Measurements from ENCODE around the gene JADE2.

DNA sequence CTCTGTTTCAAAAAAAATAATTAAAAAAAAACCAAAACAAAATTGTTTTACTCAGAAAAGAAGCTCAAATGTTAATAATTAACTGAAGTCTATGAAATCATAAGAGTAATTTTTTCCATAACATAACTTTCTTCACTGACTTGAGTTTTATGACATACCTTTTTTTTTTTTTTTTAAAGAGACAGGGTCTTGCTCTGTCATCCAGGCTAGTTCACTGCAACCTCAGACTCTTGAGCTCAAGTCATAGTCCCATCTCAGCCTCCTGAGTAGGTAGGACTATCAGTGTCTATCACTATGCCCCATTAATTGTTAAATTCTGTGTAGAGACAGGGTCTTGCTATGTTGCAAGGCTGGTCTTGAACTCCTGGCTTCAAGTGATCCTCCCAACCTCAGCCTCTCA, 85.3 kb downstream of the JADE2 start:
- TF ChIP-seq ZNF596 (tag by site-specific recombination; IDR thresholded peaks at IDR 0.05) = no peak
- no peak for TF ChIP-seq CTCF (tag by site-specific recombination; IDR thresholded peaks at IDR 0.05)
- TF ChIP-seq, protein P1, sequence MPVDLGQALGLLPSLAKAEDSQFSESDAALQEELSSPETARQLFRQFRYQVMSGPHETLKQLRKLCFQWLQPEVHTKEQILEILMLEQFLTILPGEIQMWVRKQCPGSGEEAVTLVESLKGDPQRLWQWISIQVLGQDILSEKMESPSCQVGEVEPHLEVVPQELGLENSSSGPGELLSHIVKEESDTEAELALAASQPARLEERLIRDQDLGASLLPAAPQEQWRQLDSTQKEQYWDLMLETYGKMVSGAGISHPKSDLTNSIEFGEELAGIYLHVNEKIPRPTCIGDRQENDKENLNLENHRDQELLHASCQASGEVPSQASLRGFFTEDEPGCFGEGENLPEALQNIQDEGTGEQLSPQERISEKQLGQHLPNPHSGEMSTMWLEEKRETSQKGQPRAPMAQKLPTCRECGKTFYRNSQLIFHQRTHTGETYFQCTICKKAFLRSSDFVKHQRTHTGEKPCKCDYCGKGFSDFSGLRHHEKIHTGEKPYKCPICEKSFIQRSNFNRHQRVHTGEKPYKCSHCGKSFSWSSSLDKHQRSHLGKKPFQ (tag by site-specific recombination; IDR thresholded peaks at IDR 0.05) = no peak
- no peak for TF ChIP-seq BCL11A (tag by site-specific recombination; IDR thresholded peaks at IDR 0.05; ENCODE audit: low read depth)
- TF ChIP-seq ZSCAN5A (tag by site-specific recombination; IDR thresholded peaks at IDR 0.05) = no peak
- TF ChIP-seq GFI1B (tag by site-specific recombination; IDR thresholded peaks at IDR 0.05) = no peak
- no peak for TF ChIP-seq IKZF3 (tag by site-specific recombination; IDR thresholded peaks at IDR 0.05)
- TF ChIP-seq ZNF658 (tag by site-specific recombination; IDR thresholded peaks at IDR 0.05) = no peak
